ENCODE data around the gene AHCYL2. TPM values are rescaled to one million over a fixed set of nuclear protein-coding genes. Genes with fewer than 3 reads are reported as not detected.

Gene AHCYL2
- total RNA-seq, 1 donor from 2014 or later: 14.7 TPM

DNA sequence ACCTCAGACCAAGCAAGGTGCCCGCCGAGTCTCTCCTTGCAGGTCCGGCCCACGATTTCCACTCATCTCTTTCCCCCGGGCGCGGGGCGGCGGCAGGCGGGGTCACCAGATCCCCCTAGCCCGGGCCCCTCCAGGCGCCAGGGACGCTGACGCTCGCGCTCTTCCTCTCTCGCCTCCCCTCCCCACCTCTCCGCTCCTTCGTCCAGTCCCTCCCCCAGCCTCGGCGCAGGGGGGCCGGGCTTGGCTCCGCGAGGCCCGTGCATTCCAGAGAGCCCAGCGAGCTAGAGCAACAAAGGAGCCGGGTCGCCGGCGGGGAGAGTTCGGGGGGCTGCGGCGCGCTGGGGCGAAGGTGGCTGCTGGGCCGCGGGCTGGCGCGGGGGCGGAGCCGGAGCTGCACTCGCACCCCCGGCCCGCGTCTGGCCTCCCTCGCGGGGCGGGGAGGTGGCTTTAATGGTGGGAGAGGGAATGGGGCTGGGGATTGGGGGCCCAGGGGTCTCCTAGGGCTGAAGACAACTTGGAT, 36.4 kb upstream of the AHCYL2 start, which contains the start of gene SMO:
Gene SMO (plus strand): TSS at position 262 of the 520 bp plus-strand sequence. CDS start 519 bp downstream, outside the sequence.
- TF ChIP-seq EZH2 (IDR thresholded peaks at IDR 0.05; ENCODE audit: insufficient read depth, low read length): no peak
- TF ChIP-seq, protein P1, sequence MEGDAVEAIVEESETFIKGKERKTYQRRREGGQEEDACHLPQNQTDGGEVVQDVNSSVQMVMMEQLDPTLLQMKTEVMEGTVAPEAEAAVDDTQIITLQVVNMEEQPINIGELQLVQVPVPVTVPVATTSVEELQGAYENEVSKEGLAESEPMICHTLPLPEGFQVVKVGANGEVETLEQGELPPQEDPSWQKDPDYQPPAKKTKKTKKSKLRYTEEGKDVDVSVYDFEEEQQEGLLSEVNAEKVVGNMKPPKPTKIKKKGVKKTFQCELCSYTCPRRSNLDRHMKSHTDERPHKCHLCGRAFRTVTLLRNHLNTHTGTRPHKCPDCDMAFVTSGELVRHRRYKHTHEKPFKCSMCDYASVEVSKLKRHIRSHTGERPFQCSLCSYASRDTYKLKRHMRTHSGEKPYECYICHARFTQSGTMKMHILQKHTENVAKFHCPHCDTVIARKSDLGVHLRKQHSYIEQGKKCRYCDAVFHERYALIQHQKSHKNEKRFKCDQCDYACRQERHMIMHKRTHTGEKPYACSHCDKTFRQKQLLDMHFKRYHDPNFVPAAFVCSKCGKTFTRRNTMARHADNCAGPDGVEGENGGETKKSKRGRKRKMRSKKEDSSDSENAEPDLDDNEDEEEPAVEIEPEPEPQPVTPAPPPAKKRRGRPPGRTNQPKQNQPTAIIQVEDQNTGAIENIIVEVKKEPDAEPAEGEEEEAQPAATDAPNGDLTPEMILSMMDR (IDR thresholded peaks at IDR 0.05; ENCODE audit: insufficient read depth, low read depth, low read length): no peak
- peak within 1 kb of the TSS; percentile 68 for H3K4me3 ChIP-seq (ENCODE audit: insufficient read depth, low read depth, low read length)
- H3K9ac ChIP-seq (ENCODE audit: low read length): peak within 1 kb of the TSS; percentile 77
- Mint-ChIP-seq H3K36me3 (ENCODE audit: low read depth, unreplicated experiment) (peaks cover 2% of the 10 kb centered on the region), H3K27me3 (ENCODE audit: low read depth, unreplicated experiment) (peaks cover 12% of the 10 kb centered on the region), H3K4me3 (ENCODE audit: unreplicated experiment) (peak within 1 kb of the TSS; percentile 88), H3K4me1 (ENCODE audit: low read depth, unreplicated experiment) (peaks cover 5% of the 10 kb centered on the region), H3K27ac (ENCODE audit: unreplicated experiment) (no peak within 1 kb of the TSS), H3K9me3 (ENCODE audit: unreplicated experiment) (no peaks in the 10 kb centered on the region)
- FAIRE-seq (no peak), DNase-seq (ENCODE audit: low read depth) (peak; percentile 41)
- no peaks in the 10 kb centered on the region for H3K9me3 ChIP-seq (ENCODE audit: insufficient read depth, low read depth, low read length)
- H2AFZ ChIP-seq (ENCODE audit: low read depth, low read length): peak within 1 kb of the TSS; percentile 83
- no peaks in the 10 kb centered on the region for H3K36me3 ChIP-seq (ENCODE audit: insufficient read depth, low read length)
- peaks cover 40% of the 10 kb centered on the region for H4K20me1 ChIP-seq (ENCODE audit: insufficient read depth, low read length)
- peak within 1 kb of the TSS; percentile 98 for H3K4me2 ChIP-seq (ENCODE audit: low read length)
- H3K79me2 ChIP-seq (ENCODE audit: insufficient read depth, low read length): peaks cover 41% of the 10 kb centered on the region
- peak within 1 kb of the TSS; percentile 6 for H3K27ac ChIP-seq (ENCODE audit: low read depth, low read length)
- H3K27me3 ChIP-seq (ENCODE audit: insufficient read depth, low read length): peaks cover 3% of the 10 kb centered on the region
- H3K4me1 ChIP-seq (ENCODE audit: insufficient read depth, low read length): peaks cover 11% of the 10 kb centered on the region

DNA sequence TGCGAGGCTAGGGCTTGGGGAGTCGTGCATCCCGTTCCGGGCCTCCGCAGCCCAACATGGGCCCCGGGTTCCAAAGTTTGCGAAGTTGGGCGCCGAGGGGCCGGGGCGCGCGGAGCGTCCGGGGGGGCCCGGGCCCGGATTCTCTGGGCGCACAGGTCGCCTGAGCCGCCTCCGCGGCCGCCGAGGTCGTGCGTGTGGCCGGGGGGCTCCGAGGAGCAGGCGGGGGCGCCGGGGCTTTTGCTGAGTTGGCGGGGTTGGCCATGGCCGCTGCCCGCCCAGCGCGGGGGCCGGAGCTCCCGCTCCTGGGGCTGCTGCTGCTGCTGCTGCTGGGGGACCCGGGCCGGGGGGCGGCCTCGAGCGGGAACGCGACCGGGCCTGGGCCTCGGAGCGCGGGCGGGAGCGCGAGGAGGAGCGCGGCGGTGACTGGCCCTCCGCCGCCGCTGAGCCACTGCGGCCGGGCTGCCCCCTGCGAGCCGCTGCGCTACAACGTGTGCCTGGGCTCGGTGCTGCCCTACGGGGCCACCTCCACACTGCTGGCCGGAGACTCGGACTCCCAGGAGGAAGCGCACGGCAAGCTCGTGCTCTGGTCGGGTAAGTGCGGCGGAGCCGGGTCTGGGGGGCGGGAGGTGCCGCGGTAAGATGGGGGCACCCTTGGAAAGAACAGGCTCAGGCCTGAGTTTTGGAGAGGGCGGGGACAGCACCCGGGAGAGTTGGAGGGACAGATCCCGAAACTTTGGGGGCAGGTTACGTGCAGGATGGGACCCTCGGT, 35.8 kb upstream of the AHCYL2 start:
- H3K79me2 ChIP-seq (ENCODE audit: insufficient read depth, low read length): peaks cover 44% of the 10 kb centered on the region
- Mint-ChIP-seq H3K27ac (ENCODE audit: unreplicated experiment) (no peak overlapping the region), H3K9me3 (ENCODE audit: unreplicated experiment) (no peaks in the 10 kb centered on the region), H3K4me1 (ENCODE audit: low read depth, unreplicated experiment) (peaks cover 5% of the 10 kb centered on the region), H3K27me3 (ENCODE audit: low read depth, unreplicated experiment) (peaks cover 12% of the 10 kb centered on the region), H3K36me3 (ENCODE audit: low read depth, unreplicated experiment) (peaks cover 2% of the 10 kb centered on the region), H3K4me3 (ENCODE audit: unreplicated experiment) (peak overlapping the region; percentile 88)
- peak overlapping the region; percentile 83 for H2AFZ ChIP-seq (ENCODE audit: low read depth, low read length)
- peaks cover 3% of the 10 kb centered on the region for H3K27me3 ChIP-seq (ENCODE audit: insufficient read depth, low read length)
- H3K9me3 ChIP-seq (ENCODE audit: insufficient read depth, low read depth, low read length): no peaks in the 10 kb centered on the region
- peak; percentile 25 for DNase-seq (ENCODE audit: low read depth)
- H3K9ac ChIP-seq (ENCODE audit: low read length): peak overlapping the region; percentile 77
- H3K4me3 ChIP-seq (ENCODE audit: insufficient read depth, low read depth, low read length): peak overlapping the region; percentile 68
- H3K36me3 ChIP-seq (ENCODE audit: insufficient read depth, low read length): no peaks in the 10 kb centered on the region
- FAIRE-seq: no peak
- H3K27ac ChIP-seq (ENCODE audit: low read depth, low read length): peak overlapping the region; percentile 6
- H3K4me1 ChIP-seq (ENCODE audit: insufficient read depth, low read length): peaks cover 11% of the 10 kb centered on the region
- peaks cover 40% of the 10 kb centered on the region for H4K20me1 ChIP-seq (ENCODE audit: insufficient read depth, low read length)
- no peak for TF ChIP-seq EZH2 (IDR thresholded peaks at IDR 0.05; ENCODE audit: insufficient read depth, low read length)
- H3K4me2 ChIP-seq (ENCODE audit: low read length): peak overlapping the region; percentile 98

DNA sequence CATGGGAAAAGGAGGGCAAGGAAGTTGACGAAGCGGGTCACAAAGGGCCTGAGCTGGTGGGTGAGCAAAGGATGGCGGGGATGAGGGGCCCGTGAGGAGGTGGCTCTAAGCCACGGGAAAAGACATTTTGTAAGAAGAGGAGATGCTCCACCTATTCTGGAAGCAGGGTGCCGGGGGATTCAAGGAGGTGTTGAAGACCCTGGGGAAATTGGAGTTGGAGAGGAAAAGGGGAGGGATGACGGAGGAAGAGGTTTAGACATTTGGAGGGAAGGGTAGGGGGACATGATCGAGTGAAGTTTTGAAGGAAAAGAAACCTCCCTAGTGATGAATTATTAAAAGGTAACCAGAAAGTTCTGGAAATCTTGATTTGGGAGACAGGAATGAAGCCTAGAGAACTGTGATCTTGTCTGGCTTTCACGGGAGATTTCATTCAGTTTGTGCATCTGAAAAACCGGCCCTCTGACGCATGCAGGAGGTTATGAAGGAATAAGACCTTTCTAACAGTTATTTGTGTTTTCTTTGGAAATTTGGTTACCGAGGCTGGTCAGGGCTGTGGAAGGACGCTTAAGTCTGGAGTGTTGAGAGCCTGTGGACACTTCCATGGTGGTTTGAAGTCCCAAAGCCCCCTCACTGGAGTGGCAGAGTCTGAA, 35.0 kb upstream of the AHCYL2 start:
- Histone ChIP-seq H2AFZ (ENCODE audit: low read depth, low read length) (peak overlapping the region; percentile 83), H3K79me2 (ENCODE audit: insufficient read depth, low read length) (peaks cover 51% of the 10 kb centered on the region)

More for the DNA sequence above, 35.0 kb upstream of the AHCYL2 start:
- no peak for FAIRE-seq
- Mint-ChIP-seq H3K36me3 (ENCODE audit: low read depth, unreplicated experiment) (peaks cover 2% of the 10 kb centered on the region), H3K27ac (ENCODE audit: unreplicated experiment) (no peak overlapping the region), H3K4me1 (ENCODE audit: low read depth, unreplicated experiment) (peaks cover 5% of the 10 kb centered on the region), H3K4me3 (ENCODE audit: unreplicated experiment) (peak overlapping the region; percentile 88), H3K9me3 (ENCODE audit: unreplicated experiment) (no peaks in the 10 kb centered on the region), H3K27me3 (ENCODE audit: low read depth, unreplicated experiment) (peaks cover 12% of the 10 kb centered on the region)
- H3K9me3 ChIP-seq (ENCODE audit: insufficient read depth, low read depth, low read length): no peaks in the 10 kb centered on the region
- peaks cover 42% of the 10 kb centered on the region for H4K20me1 ChIP-seq (ENCODE audit: insufficient read depth, low read length)
- peak overlapping the region; percentile 68 for H3K4me3 ChIP-seq (ENCODE audit: insufficient read depth, low read depth, low read length)
- peak overlapping the region; percentile 77 for H3K9ac ChIP-seq (ENCODE audit: low read length)
- H3K27me3 ChIP-seq (ENCODE audit: insufficient read depth, low read length): peaks cover 3% of the 10 kb centered on the region
- peak overlapping the region; percentile 98 for H3K4me2 ChIP-seq (ENCODE audit: low read length)
- peaks cover 11% of the 10 kb centered on the region for H3K4me1 ChIP-seq (ENCODE audit: insufficient read depth, low read length)
- TF ChIP-seq, protein P1 (IDR thresholded peaks at IDR 0.05; ENCODE audit: insufficient read depth, low read depth, low read length): no peak
- TF ChIP-seq EZH2 (IDR thresholded peaks at IDR 0.05; ENCODE audit: insufficient read depth, low read length): no peak
- no peaks in the 10 kb centered on the region for H3K36me3 ChIP-seq (ENCODE audit: insufficient read depth, low read length)
- DNase-seq (ENCODE audit: low read depth): no peak
- no peak overlapping the region for H3K27ac ChIP-seq (ENCODE audit: low read depth, low read length)

All from astrocyte (in vitro differentiated cells and primary cell).